ENCODE data around the gene MROH8.
"Not testable (repeated sequence)": the region's sequence is repeated elsewhere in the genome, so short reads cannot be mapped to it uniquely, and the experiment has no call there.

The MROH8 gene

DNA sequence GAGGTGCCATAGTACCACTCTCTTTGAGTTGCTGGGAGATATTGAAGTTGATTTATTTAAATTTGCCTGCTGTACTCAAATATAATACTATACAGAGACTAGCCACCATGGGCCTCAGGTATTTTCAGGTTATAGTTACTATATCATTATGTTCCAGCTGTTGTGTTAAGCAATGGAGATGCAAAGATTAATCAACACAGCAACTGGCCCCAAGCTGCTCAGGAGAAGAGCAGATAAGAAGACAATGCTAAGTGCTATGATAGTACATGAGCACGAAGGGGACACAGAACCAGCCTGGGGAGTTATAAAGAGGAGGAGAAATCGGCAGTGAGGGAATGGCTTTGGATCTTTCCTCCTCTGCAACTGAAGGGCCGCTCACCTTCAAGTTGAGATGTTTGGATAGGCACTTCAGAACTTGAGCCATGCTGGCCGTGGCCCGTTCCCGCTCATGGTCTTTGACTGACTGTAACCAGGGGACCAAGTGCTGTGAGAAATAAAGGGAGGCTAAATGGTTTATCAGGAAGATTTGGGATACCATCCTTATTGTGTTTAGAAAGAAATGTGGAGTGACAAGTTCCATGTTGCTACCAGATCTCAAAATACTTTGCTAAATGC lies 24.6 kb downstream of the MROH8 start:
- no peak for DNase-seq (ENCODE audit: low spot score)

GRCh38 chr20:37152284-37152683 lies 27.1 kb downstream of the MROH8 start:
- no peak for DNase-seq (ENCODE audit: low spot score)

GRCh38 chr20:37151529-37151928 lies 27.8 kb downstream of the MROH8 start:
- no peak for DNase-seq (ENCODE audit: low spot score)

DNA sequence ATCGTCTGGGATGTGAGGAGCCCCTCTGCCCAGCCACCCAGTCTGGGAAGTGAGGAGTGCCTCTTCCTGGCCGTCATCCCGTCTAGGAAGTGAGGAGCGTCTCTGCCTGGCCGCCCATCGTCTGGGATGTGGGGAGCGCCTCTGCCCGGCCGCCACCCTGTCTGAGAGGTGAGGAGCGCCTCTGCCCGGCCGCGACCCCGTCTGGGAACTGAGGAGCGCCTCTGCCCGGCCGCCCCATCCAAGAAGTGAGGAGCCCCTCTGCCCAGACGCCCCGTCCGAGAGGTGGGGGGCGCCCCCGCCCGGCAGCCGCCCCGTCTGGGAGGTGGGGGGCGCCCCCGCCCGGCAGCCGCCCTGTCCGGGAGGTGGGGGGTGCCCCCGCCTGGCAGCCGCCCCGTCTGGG lies 28.5 kb downstream of the MROH8 start:
- DNase-seq (ENCODE audit: low spot score) = not testable (repeated sequence)

DNA sequence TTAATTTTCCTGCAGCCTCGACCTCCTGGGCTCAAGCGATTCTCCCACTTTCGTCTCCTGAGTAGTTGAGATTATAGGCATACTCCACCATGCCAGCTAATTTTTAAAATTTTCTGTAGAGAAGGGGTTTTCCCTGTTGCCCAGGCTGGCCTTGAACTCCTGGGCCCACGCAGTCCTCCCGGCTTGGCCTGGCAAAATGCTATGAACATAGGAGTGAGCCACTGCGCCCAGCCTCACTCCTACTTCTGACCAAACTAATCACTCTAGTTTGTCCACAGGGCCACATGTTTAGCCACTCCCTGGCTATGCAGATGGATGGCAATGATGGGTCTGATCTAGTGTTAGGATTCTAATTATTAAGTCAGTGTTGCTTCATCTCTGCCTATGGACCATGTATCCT lies 32.1 kb downstream of the MROH8 start:
- no peak for DNase-seq (ENCODE audit: low spot score)

DNA sequence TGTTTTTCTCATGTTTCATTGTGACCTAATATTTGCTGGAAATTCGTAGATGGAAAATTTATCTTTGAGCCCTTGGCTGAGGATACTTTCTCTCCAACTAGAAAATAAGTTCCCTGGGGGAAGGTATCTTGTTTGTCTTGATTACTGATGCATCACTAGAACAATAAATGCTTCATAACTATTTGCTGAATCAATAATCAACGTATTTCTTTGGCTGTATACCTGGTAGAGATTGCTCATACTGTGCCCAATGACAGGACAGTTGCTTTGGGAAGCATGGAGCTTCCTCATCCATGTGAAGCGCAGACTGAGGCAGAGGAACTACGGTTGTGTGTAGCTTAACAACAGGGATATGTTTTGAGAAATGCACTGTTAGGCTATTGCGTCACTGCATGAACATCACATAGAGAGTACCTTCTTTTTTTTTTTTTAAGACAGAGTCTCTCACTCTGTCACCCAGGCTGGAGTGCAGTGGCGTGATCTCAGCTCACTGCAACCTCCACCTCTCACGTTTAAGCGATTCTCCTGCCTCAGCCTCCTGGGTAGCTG lies 34.4 kb downstream of the MROH8 start:
- no peak for DNase-seq (ENCODE audit: low spot score)

- no peak for DNase-seq (ENCODE audit: low spot score)
Observed at GRCh38 chr20:37142708-37143107, 36.6 kb downstream of the MROH8 start.

DNA sequence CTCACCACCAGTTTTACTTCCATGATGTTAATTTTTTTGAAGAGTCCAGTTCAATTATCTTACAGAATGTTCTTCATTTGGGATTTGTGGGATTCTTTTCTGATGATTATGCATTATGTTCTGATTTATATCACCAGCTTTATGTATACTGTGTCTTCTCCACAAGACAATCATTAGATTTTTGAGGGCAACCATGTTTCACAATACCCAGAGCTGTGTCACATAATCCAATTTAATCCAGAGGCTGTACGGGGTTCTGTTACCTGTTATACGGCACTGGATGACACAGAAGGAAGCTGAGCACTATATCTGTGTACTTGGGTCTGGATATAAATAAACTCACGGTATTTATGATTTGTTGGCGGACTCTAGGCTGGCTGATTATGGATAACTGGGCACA lies 41.8 kb downstream of the MROH8 start:
- DNase-seq (ENCODE audit: low spot score) = no peak

- no peak for DNase-seq (ENCODE audit: low spot score)
Observed at GRCh38 chr20:37133952-37134351, 45.4 kb downstream of the MROH8 start.

DNA sequence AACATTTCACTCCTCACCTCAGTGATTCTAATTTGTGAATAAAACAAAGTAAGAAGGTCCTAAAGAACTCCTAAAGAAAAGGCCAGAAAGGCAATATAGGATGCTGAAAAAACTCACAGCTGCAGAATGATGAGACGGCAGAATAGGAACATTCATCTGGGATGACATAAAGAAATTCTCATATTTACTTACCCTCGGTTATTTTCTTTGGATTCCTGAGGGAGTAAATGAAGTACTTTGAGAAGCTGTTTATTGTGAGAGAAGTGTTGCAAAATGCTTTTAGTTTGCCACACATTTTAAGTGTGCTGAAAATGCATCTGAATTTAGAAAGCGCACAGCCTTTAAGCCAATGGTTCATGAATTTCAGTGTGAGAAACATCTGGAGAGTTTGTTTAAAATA lies 47.9 kb downstream of the MROH8 start:
- no peak for DNase-seq (ENCODE audit: low spot score)

GRCh38 chr20:37128803-37129202 lies 50.5 kb downstream of the MROH8 start:
- DNase-seq (ENCODE audit: low spot score) = no peak

DNA sequence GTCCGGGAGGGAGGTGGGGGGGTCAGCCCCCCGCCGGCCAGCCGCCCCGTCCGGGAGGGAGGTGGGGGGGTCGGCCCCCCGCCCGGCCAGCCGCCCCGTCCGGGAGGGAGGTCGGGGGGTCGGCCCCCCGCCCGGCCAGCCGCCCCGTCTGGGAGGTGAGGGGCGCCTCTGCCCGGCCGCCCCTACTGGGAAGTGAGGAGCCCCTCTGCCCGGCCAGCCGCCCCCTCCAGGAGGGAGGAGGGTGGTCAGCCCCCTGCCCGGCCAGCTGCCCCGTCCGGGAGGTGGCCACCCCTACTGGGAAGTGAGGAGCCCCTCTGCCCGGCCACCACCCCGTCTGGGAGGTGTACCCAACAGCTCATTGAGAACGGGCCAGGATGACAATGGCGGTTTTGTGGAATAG lies 53.1 kb downstream of the MROH8 start:
- DNase-seq (ENCODE audit: low spot score) = not testable (repeated sequence)

GRCh38 chr20:37123441-37123840 lies 55.9 kb downstream of the MROH8 start:
- no peak for DNase-seq (ENCODE audit: low spot score)

DNA sequence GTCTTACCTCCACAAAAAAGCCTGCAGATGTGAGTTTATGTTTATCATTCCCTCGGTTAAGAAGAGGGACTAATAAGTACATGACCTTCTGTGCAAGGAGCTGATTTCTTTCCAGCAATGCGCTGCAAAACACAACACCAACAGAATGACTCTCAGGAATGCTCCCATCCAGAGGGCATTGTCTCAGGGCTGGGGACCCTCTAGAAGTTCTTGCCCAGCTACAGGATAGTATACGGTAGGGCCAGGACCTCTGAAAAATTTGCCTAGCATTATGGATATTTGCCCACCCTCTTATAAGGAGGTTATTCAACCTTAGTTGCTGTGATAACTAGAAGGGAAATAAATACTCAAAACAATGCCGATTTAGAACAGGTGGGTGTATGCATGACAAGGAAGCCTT lies 58.9 kb downstream of the MROH8 start:
- DNase-seq (ENCODE audit: low spot score) = no peak

DNA sequence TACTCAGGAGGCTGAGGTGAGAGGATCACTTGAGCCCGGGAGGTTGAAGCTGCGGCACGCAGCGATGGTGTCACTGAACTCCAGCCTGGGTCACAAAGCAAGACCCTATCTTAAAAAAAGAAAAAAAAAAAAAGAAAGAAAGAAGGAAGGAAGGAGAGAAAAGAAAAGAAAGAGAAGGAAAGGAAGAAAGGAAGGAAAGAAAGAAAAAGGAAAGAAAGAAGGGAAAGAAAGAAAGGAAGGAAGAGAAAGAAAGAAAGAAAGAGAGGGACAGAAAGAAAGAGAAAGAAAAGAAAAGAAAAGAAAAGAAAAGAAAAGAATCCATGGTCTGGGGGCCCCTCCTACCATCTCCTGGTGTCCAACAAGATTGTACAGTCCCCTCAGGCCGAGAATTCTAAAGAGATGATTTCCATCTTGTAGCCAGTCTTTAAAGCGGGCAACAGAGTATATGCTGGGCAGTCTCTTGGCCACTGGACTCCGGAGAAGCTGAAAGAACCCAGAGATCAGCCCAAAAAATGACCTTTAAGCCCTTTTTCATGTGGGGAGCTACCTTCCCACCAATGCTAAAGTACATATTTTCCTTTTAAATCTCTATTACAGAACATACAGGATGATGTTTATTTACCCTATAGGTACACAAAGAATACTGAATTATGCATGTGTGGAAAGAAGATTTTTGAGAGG lies 59.9 kb downstream of the MROH8 start:
- DNase-seq (ENCODE audit: low spot score) = no peak

DNA sequence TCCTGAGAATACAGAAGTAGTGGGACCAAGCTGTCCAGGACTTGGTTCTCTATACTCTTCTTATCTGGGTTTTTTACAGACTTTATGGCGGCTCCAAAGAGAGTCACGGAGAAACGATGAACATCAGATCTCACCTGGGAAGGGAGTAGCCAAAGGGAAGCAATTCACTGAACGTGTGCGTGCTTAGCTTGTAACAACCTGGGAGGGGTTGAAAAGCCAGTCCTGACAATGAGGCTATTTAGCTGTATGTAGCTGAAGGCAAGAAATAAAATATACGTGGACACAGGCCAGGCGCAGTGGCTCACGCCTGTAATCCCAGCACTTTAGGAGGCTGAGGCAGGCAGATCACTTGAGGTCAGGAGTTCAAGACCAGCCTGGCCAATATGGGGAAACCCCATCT lies 65.3 kb downstream of the MROH8 start:
- DNase-seq (ENCODE audit: low spot score) = no peak

DNA sequence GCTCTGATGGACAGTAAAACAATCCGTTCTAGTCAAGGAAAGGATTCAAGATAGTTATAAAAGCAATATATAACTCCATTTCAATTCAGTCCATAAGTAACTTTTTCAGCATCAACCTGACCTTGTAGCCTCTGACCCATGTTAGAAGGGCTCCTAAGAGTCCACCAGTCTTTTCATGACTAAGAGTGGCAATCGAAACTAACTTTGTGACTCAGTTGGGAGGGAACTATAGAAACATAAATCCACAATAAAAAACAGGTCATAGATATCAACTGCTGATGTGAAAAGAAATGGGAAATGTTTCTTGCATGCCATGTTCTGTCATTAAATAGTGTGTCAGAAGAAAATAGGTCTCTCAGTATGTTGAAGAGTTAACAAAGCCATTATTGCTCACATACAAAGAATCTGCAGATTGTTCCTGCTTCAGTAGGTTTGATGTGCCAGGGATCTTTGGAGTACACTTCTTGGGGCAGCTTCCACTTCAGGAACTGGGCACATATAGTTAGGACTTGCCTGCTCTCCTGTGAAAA lies 67.4 kb downstream of the MROH8 start:
- DNase-seq (ENCODE audit: low spot score) = no peak

DNA sequence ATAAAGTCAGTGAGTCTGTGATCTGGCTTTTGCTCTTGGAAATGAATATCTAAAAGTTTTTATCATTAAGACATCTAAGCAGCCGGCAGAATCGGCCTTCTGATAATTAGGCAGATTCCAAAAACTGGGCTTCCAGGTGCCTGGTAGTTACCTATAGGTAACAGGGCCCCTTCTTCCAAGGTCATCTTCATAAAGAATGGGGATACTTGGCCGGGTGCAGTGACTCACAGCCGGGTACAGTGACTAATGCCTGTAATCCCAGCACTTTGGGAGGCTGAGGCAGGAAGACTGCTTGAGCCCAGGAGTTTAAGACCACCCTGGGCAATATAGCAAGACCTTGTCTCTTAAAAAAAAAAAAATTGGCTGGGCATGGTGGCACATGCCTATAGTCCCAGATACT lies 70.7 kb downstream of the MROH8 start:
- no peak for DNase-seq (ENCODE audit: low spot score)

GRCh38 chr20:37102571-37102970 lies 76.8 kb downstream of the MROH8 start:
- DNase-seq (ENCODE audit: low spot score) = no peak

DNA sequence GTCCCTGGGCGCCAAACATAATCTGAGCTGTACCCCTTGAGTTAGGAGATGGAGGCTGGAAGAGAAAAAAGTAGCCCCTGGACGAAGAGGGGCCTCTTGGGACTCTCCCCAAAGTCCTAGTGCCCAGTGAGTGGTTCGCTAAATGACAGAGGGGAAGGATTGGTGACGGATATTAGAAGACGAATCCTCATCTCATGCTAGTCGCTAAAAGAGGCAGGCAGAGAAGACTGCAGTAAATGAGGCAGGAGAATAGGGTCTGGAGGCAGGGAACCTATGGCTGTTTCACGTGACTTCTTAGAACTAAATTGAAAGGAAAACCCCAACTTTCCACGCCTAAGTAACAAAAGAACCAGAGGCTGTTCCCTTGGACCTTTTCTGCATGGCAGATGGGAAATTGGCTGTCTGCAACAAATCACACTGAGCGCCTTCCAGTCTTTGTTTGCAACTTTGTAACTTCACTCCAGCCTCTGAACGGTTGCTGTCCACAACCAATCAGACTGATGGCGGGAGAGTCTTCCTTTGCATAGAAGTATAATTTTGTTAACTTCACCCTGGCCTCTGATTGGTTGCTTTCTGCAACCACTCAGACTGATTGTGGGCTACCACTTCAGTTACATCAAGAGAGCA lies 82.8 kb downstream of the MROH8 start:
- DNase-seq (ENCODE audit: low spot score) = no peak

GRCh38 chr20:37095599-37096414 lies 83.5 kb downstream of the MROH8 start, which contains the start of gene RBL1:
Gene RBL1 (minus strand): TSS chr20:37095997. CDS start chr20:37095928, 69 bp downstream.
- peak; percentile 83 for DNase-seq (ENCODE audit: low spot score)

DNA sequence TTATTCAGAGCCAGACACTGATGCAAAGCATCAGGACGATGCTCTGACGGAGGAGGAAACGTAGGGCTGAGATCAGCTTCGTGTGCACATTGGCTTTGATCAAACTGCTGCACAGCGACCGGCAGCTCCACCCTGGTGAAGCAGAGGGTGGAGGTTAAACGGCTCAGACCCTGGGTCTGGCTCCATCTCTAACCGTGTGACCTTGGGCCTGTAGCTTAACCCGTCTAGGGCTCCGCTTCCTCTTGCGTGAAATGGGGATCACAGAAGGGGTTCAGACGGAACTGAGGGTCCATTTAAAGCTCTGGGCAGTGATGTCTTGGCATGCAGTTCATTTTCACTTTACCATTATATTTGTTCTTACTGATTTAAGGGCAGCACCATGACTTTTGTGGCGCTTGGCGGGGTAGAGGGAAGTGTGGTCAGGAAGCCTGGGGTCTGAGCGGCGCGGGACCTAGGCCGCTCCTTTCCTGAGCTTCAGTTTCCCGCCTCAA lies 84.2 kb downstream of the MROH8 start:
- DNase-seq (ENCODE audit: low spot score) = no peak
